OCI-LY1 (cell line): ENCODE results near the gene FDPS.

Experiments
- CTCF ChIP-seq: fragments of 200-600 bp; sonication (generic), shearing (Covaris generic); IDR thresholded peaks from 2 replicates; pipeline ENCODE4 v1.5.1; 2017; ENCODE audit warnings: mild to moderate bottlenecking, antibody characterized with exemption, low read length, moderate library complexity, mixed read lengths
- EZH2 ChIP-seq: fragments of 200-600 bp; sonication (generic), shearing (Covaris generic); IDR thresholded peaks from 2 replicates; pipeline ENCODE4 v1.8.0; 2017; ENCODE audit warnings: borderline replicate concordance, mixed run types, mild to moderate bottlenecking, antibody characterized with exemption, low read length, moderate library complexity, mixed read lengths

DNA sequence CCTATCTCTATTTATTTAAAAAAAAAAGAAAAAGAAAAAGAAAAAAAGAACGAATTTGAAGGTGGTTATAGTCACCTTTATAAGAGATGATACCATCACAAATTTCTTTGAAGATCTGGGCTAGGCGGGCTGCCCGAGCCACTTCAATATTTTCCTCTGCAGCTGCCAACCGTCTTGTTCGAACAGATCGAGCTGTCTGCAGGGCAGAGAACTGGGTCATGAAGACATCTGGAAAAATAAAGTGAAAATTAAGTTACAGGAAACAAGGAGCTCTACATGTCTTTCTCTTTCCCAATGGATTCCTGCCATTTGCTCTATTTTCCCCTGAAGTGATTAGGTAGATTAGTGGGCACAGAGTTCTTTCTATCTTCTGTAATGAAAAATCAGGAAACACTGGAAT is 44.0 kb downstream of the FDPS start:
- TF ChIP-seq CTCF (no peak), EZH2 (no peak)
